A549 (cell line): Measurements from ENCODE around the gene ZNF580. TPM values are rescaled to one million over a fixed set of nuclear protein-coding genes. Genes with fewer than 3 reads are reported as not detected.

Experiments used
- ATAC-seq, 2 experiments: fragments of 200-7000 bp in 1 of 2; fragments of >200 bp in 1 of 2; cut with Nextera tagmentation in 1 of 2; cut with Tn5 transposase in 1 of 2; 3 replicates each; pipeline versions ENCODE4 v1.8.0 to v1.9.1; 2018 to 2020; ENCODE audit warnings: mild to moderate bottlenecking in 1 of 2, moderate library complexity in 1 of 2
- CTCF ChIA-PET: fragments of 300-600 bp; sonication (Branson Sonifier 250); formaldehyde crosslinking; extraction: SDS; loops from one replicate; lab custom pipeline; 2021; ENCODE audit warnings: antibody characterized with exemption, inconsistent platforms; lab: Yijun Ruan, JAX
- POLR2A ChIA-PET: fragments of 350-600 bp; formaldehyde crosslinking; extraction: SDS; loops from one replicate; lab custom pipeline; 2021; ENCODE audit warnings: antibody characterized with exemption, inconsistent platforms; lab: Yijun Ruan, JAX
- DNase-seq, 2 experiments: peaks; one replicate each; pipeline versions ENCODE4 v3.0.0 to v3.0.0-alpha.2; 2011 to 2016; ENCODE audit warnings: low read depth in 1 of 2, low spot score in 1 of 2
- FAIRE-seq: peaks from 2 replicates; lab custom pipeline; 2011; peaks lifted over from hg19 to GRCh38; lab: Jason Lieb, UNC
- H3K27ac ChIP-seq, 2 experiments: fragments of >200 bp; sonication (Bioruptor Twin); formaldehyde crosslinking; 3 replicates each; pipeline ENCODE4 v1.5.1; 2016 to 2017
- H3K4me1 ChIP-seq: fragments of >200 bp; sonication (Bioruptor Twin); formaldehyde crosslinking; 3 replicates; pipeline ENCODE4 v1.6.1; 2016
- H3K4me2 ChIP-seq: fragments of >200 bp; sonication (Bioruptor Twin); formaldehyde crosslinking; 3 replicates; pipeline ENCODE4 v1.6.1; 2016
- H3K4me3 ChIP-seq: fragments of >200 bp; sonication (Bioruptor Twin); formaldehyde crosslinking; 3 replicates; pipeline ENCODE4 v1.5.1; 2016
- H3K9me3 ChIP-seq: fragments of >200 bp; sonication (Bioruptor Twin); formaldehyde crosslinking; 3 replicates; pipeline ENCODE4 v1.6.1; 2016
- CBX2 ChIP-seq: fragments of 200-600 bp; sonication (generic); IDR thresholded peaks from 2 replicates; pipeline ENCODE4 v1.6.1; 2016; ENCODE audit warnings: low read depth, mild to moderate bottlenecking, borderline replicate concordance
- EHMT2 ChIP-seq: fragments of 200-600 bp; sonication (generic); IDR thresholded peaks from 2 replicates; pipeline ENCODE4 v1.6.1; 2016; ENCODE audit warnings: antibody characterized with exemption, low read depth, mild to moderate bottlenecking, moderate library complexity
- HDAC2 ChIP-seq: fragments of 200-600 bp; sonication (generic); IDR thresholded peaks from 2 replicates; pipeline ENCODE4 v1.6.1; 2016
- HOXA7 ChIP-seq: fragments of 250-450 bp; sonication (Bioruptor Pico); IDR thresholded peaks from 2 replicates; pipeline ENCODE4 v1.5.0; 2020; ENCODE audit warnings: mild to moderate bottlenecking, moderate library complexity
- JUN ChIP-seq, 2 experiments: fragments of >200 bp; sonication (Bioruptor Twin); formaldehyde crosslinking; IDR thresholded peaks; 2 replicates in 1 of 2; 3 replicates in 1 of 2; pipeline ENCODE4 v1.6.1; 2016 to 2017
- MAX ChIP-seq: IDR thresholded peaks from 2 replicates; pipeline ENCODE4 v1.6.1; 2012
- MAZ ChIP-seq: fragments of 150-350 bp; IDR thresholded peaks from 2 replicates; pipeline ENCODE4 v1.6.1; 2014; ENCODE audit warnings: antibody characterized with exemption, low read depth, low read length, borderline replicate concordance
- NPAS2 ChIP-seq: fragments of 250-450 bp; sonication (Bioruptor Pico); IDR thresholded peaks from 2 replicates; pipeline ENCODE4 v1.8.0; 2022; ENCODE audit warnings: mild to moderate bottlenecking, moderate library complexity, borderline replicate concordance
- PBX3 ChIP-seq: IDR thresholded peaks from 2 replicates; pipeline ENCODE4 v1.6.1; 2012
- RCOR1 ChIP-seq: fragments of 150-350 bp; IDR thresholded peaks from 2 replicates; pipeline ENCODE4 v1.6.1; 2014; ENCODE audit warnings: antibody characterized with exemption, low read length, low read depth
- RFX5 ChIP-seq: fragments of 450-650 bp; IDR thresholded peaks from 2 replicates; pipeline ENCODE4 v1.7.1; 2014; ENCODE audit warnings: antibody characterized with exemption, mild to moderate bottlenecking, moderate library complexity
- SMC3 ChIP-seq: fragments of >200 bp; sonication (Bioruptor Twin); formaldehyde crosslinking; IDR thresholded peaks from 3 replicates; pipeline ENCODE4 v1.6.1; 2018; ENCODE audit warnings: inconsistent platforms
- USF2 ChIP-seq: fragments of 450-650 bp; IDR thresholded peaks from 2 replicates; pipeline ENCODE4 v1.6.1; 2014; ENCODE audit warnings: antibody characterized with exemption
- ZNF302 ChIP-seq: fragments of 250-450 bp; sonication (Bioruptor Pico); IDR thresholded peaks from 2 replicates; pipeline ENCODE4 v1.9.0; 2021; ENCODE audit warnings: inconsistent platforms, mild to moderate bottlenecking, moderate library complexity
- WGBS: methylation state at CpG from one replicate; pipeline ENCODE4 v1.1.6; 2017; ENCODE audit errors: missing lambda C conversion rate; 5-methylcytosine and 5-hydroxymethylcytosine counted together
- polyA plus RNA-seq, 4 experiments: library from polyadenylated mRNA; depleted of rRNA in 3 of 4; stranded (reverse); fragments of >200 nt; fragmentation: RNase III in 1 of 4; extraction: RNeasy Plus Mini Kit Qiagen cat#74134 plus additional on column Dnase treatment in 1 of 4; gene quantifications; 2 replicates in 3 of 4; 3 replicates in 1 of 4; pipeline ENCODE4 v1.2.3, GENCODE V29; 2011 to 2017

Gene ZNF580
- polyA plus RNA-seq, 2 of the 4 experiments (the other 2 are of a cell fraction), result 9.2 to 52.8 TPM

- peak overlapping the region; percentile 22; the same call in 1 of the 3 replicates for H3K4me2 ChIP-seq
- POLR2A ChIA-PET, result interaction anchor here (0.6 to 1.6 kb wide), 2 partner anchors 16 to 644 kb away, joined by 5 to 31 read pairs; partner anchors contain the start of genes U2AF2 and ZSCAN5A
- FAIRE-seq (peak; percentile 98), ATAC-seq (peak; percentile 62 to 71), DNase-seq (peak in 1 of 2 experiments; percentile 82)
- no peak for TF ChIP-seq HOXA7 (CRISPR knock-in tag)
- TF ChIP-seq JUN (IDR thresholded peaks at IDR 0.05), result no peak
- no peak for TF ChIP-seq EHMT2
- peak; percentile 82 for TF ChIP-seq PBX3
- TF ChIP-seq HDAC2, result 0 out of 2 replicates have a peak, but pooled peaks have one; percentile 30
- peak; percentile 50 for TF ChIP-seq MAX
- no peaks in the 10 kb centered on the region for H3K9me3 ChIP-seq
- CTCF ChIA-PET, result interaction anchor here (1.0 to 10.0 kb wide), 9 partner anchors 7 to 38 kb away, joined by 3 to 97 read pairs (median 11); partner anchors contain the start of genes CCDC106 and U2AF2
- peak overlapping the region in 1 of 2 experiments; percentile 42; a peak in 1 of 6 replicates for H3K27ac ChIP-seq
- H3K4me1 ChIP-seq, result peaks cover 51% of the 10 kb centered on the region
- H3K4me3 ChIP-seq, result no peak overlapping the region
- 50% methylated on average over 23 of the region's 23 CpGs for WGBS
Observed at GRCh38 chr19:55670280-55671053, 29.7 kb downstream of the ZNF580 start.

GRCh38 chr19:55671054-55671378, 30.2 kb downstream of the ZNF580 start:
- CTCF ChIA-PET, result interaction anchor here (0.6 to 10.0 kb wide), 13 partner anchors 8 to 423 kb away, joined by 3 to 97 read pairs (median 6); partner anchors contain the start of genes CCDC106 and U2AF2
- FAIRE-seq, result no peak
- no peaks in the 10 kb centered on the region for H3K9me3 ChIP-seq
- H3K27ac ChIP-seq, result peak overlapping the region in 1 of 2 experiments; percentile 42; a peak in 1 of 6 replicates
- no peak for TF ChIP-seq NPAS2 (CRISPR knock-in tag)
- no peak for TF ChIP-seq USF2
- TF ChIP-seq SMC3, result no peak
- no peak for TF ChIP-seq RFX5
- TF ChIP-seq HOXA7 (CRISPR knock-in tag), result no peak
- TF ChIP-seq EHMT2, result no peak
- TF ChIP-seq MAX, result no peak
- no peak for TF ChIP-seq RCOR1
- no peak for TF ChIP-seq CBX2
- H3K4me1 ChIP-seq, result peaks cover 52% of the 10 kb centered on the region
- POLR2A ChIA-PET, result interaction anchor here (0.5 to 1.6 kb wide), 4 partner anchors 16 to 644 kb away, joined by 3 to 31 read pairs (median 5); partner anchors contain the start of genes FIZ1, U2AF2 and ZSCAN5A
- H3K4me3 ChIP-seq, result no peak overlapping the region
- ATAC-seq, result no peak
- H3K4me2 ChIP-seq, result no peak overlapping the region
- no peak for DNase-seq
- WGBS, result 44% methylated on average over 2 of the region's 2 CpGs

- ChIA-PET CTCF (interaction anchor here (0.7 to 10.0 kb wide), 8 partner anchors 9 to 468 kb away, joined by 3 to 97 read pairs (median 8); partner anchors contain the start of gene U2AF2), POLR2A (no interaction called here)
- peaks cover 66% of the 10 kb centered on the region for H3K4me1 ChIP-seq
- FAIRE-seq (no peak), DNase-seq (no peak), ATAC-seq (no peak)
- H3K27ac ChIP-seq, result no peak overlapping the region
- no peak for TF ChIP-seq ZNF302 (CRISPR knock-in tag)
- no peak for TF ChIP-seq CBX2
- no peak for TF ChIP-seq MAZ
- no peak overlapping the region for H3K4me3 ChIP-seq
- H3K9me3 ChIP-seq, result no peaks in the 10 kb centered on the region
- H3K4me2 ChIP-seq, result no peak overlapping the region
- WGBS, result 89% methylated on average over 5 of the region's 5 CpGs
Observed at GRCh38 chr19:55672418-55672817, 31.6 kb downstream of the ZNF580 start.
